AG10803 (cell line): Measurements from ENCODE around the gene CSE1L.
"Not testable (repeated sequence)": the region's sequence is repeated elsewhere in the genome, so short reads cannot be mapped to it uniquely, and the experiment has no call there.

Experiments
- DNase-seq: peaks from one replicate; pipeline ENCODE4 v3.0.0; 2010; ENCODE audit warnings: low read depth
- H3K4me3 ChIP-seq: 2 replicates; pipeline ENCODE4 v1.5.1; 2011; ENCODE audit warnings: mild to moderate bottlenecking, low read length, control low read depth
- CTCF ChIP-seq: conservative IDR thresholded peaks from 2 replicates; pipeline ENCODE4 v1.5.1; 2011; ENCODE audit warnings: mild to moderate bottlenecking, low read length, control low read depth, inconsistent platforms

CSE1L gene

GRCh38 chr20:49024220-49024619, 21.9 kb upstream of the CSE1L start:
- no peak overlapping the region for H3K4me3 ChIP-seq
- no peak for DNase-seq
- TF ChIP-seq CTCF, result no peak

- DNase-seq, H3K4me3 ChIP-seq: not testable (repeated sequence)
Observed at GRCh38 chr20:49028177-49028576, 17.9 kb upstream of the CSE1L start.

DNA sequence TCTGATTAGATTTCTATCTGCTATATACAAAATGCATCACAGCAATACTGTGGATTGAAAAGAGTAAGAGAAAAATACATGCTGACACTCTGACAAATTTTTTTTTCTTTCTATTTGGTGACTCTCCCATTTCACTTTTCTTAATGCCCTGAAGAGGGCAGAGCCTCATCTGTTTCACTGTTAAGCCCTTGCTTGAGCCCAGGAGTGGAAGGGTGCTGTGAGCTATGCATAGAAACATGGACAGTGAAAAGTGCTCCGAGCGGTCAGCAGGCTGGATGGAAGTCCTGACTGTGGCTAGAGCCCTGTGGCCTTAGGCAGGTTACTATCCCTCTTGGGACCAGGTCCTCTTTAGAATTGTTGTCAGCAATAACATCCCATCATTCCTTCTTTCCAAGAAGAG, 17.4 kb upstream of the CSE1L start:
- peak; percentile 53 for TF ChIP-seq CTCF
- H3K4me3 ChIP-seq, result no peak overlapping the region
- peak; percentile 55 for DNase-seq

GRCh38 chr20:49029203-49029602, 16.9 kb upstream of the CSE1L start:
- TF ChIP-seq CTCF, result no peak
- peak; percentile 71 for DNase-seq
- H3K4me3 ChIP-seq, result no peak overlapping the region

DNA sequence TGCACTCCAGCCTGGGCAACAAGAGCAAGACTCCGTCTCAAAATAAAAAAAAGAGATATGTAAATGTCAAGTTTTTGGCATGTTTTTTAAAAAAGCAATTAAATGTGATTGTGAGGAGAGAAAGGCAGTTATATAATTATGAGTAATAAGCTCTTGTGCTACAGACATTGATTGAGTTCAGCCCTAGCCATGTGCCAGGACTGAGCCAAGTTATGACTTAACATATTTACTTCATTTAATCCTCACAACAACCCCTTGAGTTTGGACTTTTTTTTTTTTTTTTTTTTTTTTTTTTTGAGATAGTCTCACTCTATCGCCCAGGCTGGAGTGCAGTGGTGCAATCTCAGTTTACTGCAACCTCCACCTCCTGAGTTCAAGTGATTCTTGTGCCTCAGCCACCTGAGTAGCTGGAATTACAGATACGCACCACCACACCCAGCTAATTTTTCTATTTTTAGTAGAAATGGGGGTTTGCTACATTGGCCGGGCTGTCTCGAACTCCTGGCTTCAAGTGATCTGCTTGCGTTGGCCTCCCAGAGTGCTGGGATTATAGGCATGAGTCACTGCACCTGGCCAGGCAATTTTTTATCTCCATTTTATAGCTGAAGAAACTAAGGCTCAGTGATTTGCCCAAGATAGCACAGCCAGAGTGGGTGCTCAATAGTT, 15.0 kb upstream of the CSE1L start:
- TF ChIP-seq CTCF, result no peak
- DNase-seq, result peak; percentile 19
- H3K4me3 ChIP-seq, result no peak overlapping the region

GRCh38 chr20:49032455-49032854, 13.7 kb upstream of the CSE1L start:
- DNase-seq, result no peak
- TF ChIP-seq CTCF, result no peak
- H3K4me3 ChIP-seq, result no peak overlapping the region

- DNase-seq, result no peak
- H3K4me3 ChIP-seq, result no peak overlapping the region
- no peak for TF ChIP-seq CTCF
Observed at GRCh38 chr20:49034070-49034732, 11.9 kb upstream of the CSE1L start.
